ENCODE results near the gene BCL2L12.
"Not testable (repeated sequence)": the region's sequence is repeated elsewhere in the genome, so short reads cannot be mapped to it uniquely, and the experiment has no call there.

The BCL2L12 gene

DNA sequence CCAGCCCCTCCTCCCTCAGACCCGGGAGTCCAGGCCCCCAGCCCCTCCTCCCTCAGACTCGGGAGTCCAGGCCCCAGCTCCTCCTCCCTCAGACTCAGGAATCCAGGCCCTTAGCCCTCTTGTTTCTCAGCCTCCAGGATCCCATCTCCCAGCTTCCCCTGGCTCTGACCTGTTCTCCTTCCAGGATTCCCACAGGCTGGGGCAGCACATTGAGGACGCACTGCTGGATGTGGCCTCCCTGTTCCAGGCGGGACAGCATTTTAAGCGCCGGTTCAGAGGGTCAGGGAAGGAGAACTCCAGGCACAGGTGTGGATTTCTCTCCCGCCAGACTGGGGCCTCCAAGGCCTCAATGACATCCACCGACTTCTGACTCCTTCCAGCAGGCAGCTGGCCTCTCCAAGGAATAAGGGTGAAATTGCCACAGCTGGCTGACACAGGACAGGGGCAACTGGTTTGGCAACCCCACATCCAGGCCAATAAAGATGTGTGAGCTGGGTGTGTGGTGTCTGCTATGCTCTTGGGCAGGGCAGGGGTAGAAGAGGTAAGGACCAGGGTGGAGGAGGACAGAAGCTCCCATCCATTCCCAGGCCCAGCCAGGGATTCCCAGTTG lies 47.6 kb downstream of the BCL2L12 start:
- DNase-seq (ENCODE audit: low spot score), result no peak

DNA sequence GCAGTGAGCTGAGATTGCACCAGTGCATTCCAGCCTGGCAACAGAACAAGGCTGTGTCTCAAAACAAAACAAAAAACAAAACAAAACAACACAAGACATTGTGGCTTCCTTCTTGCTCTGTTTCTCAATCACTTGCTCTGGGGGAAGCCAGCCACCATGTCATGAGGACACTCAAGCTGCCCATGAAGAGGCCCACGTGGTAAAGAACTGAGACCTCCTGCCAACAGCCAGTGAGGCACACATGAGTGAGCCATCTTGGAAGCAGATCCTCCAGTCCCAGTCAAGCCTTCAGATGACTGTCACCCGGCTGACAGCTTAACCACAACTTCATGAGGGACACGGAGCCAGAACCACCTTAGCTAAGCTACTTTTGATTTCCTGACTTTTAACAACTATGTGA lies 50.4 kb downstream of the BCL2L12 start:
- no peak for DNase-seq (ENCODE audit: low spot score)

- no peak for DNase-seq (ENCODE audit: low spot score)
These were observed 52.8 kb downstream of the BCL2L12 start for GRCh38 chr19:49718511-49718910.

DNA sequence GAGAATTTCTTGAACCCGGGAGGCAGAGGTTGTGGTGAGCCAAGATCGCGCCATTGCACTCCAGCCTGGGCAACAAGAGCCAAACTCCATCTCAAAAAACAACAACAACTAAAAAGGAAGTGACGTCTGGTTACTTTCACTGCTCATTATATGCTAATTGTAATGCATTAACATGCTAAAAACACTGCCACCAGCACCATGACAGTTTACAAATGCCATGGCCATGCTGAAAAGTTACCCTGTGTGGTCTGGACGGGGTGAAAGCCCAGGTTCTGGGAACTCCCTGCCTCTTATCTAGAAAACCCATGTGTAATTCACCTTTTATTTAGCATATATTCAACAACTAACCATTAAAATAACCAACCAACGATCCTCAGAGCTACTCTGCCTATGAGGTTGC lies 53.3 kb downstream of the BCL2L12 start:
- no peak for DNase-seq (ENCODE audit: low spot score)

- DNase-seq (ENCODE audit: low spot score), result not testable (repeated sequence)
These were observed 53.7 kb downstream of the BCL2L12 start for GRCh38 chr19:49719420-49719819.
